Activated CD8-positive, alpha-beta memory T cell treated with anti-CD3 and anti-CD28 coated beads for 1 hour (primary cell): ENCODE measurements around the gene ZC3HAV1.
"Not testable (repeated sequence)": the region's sequence is repeated elsewhere in the genome, so short reads cannot be mapped to it uniquely, and the experiment has no call there.

ENCODE experiments used
- DNase-seq, 2 donors: peaks; one replicate each; pipeline ENCODE4 v3.0.0-alpha.2; 2020; ENCODE audit warnings: low read depth in 1 of 2; ENCODE audit errors: extremely low read depth in 1 of 2

ZC3HAV1 gene

GRCh38 chr7:139055674-139056073 lies 53.8 kb downstream of the ZC3HAV1 start:
- no peak for DNase-seq

- DNase-seq: not testable (repeated sequence)
These were observed 54.9 kb downstream of the ZC3HAV1 start for GRCh38 chr7:139054656-139055055.

GRCh38 chr7:139054101-139054500 lies 55.4 kb downstream of the ZC3HAV1 start:
- no peak for DNase-seq

- DNase-seq: no peak
These were observed 57.9 kb downstream of the ZC3HAV1 start for GRCh38 chr7:139051655-139052054.

GRCh38 chr7:139049936-139050335 lies 59.6 kb downstream of the ZC3HAV1 start:
- DNase-seq: no peak

GRCh38 chr7:139049111-139049510 lies 60.4 kb downstream of the ZC3HAV1 start:
- DNase-seq: no peak

- no peak for DNase-seq
These were observed 61.5 kb downstream of the ZC3HAV1 start for GRCh38 chr7:139047970-139048369.

GRCh38 chr7:139046143-139046542 lies 63.4 kb downstream of the ZC3HAV1 start:
- DNase-seq: no peak

- DNase-seq: no peak
These were observed 64.4 kb downstream of the ZC3HAV1 start for GRCh38 chr7:139044813-139045794.

- peak; percentile 41 to 59 for DNase-seq
These were observed 65.4 kb downstream of the ZC3HAV1 start for GRCh38 chr7:139043823-139044812.

GRCh38 chr7:139041378-139042085 lies 68.0 kb downstream of the ZC3HAV1 start:
- no peak for DNase-seq

GRCh38 chr7:139038691-139039090 lies 70.8 kb downstream of the ZC3HAV1 start:
- no peak for DNase-seq

- DNase-seq: no peak
These were observed 72.6 kb downstream of the ZC3HAV1 start for GRCh38 chr7:139036901-139037300.

- DNase-seq: peak in 1 of 2 donors; percentile 8
These were observed 73.8 kb downstream of the ZC3HAV1 start, which contains the start of gene ZC3HAV1L for GRCh38 chr7:139035586-139036353. Gene ZC3HAV1L (minus strand): TSS chr7:139036042. CDS start chr7:139036017, 25 bp downstream.

- DNase-seq: no peak
These were observed 74.5 kb downstream of the ZC3HAV1 start for GRCh38 chr7:139034855-139035585.

- DNase-seq: no peak
These were observed 75.2 kb downstream of the ZC3HAV1 start for GRCh38 chr7:139034336-139034735.

- no peak for DNase-seq
These were observed 76.0 kb downstream of the ZC3HAV1 start for GRCh38 chr7:139033346-139034114.

- no peak for DNase-seq
These were observed 77.0 kb downstream of the ZC3HAV1 start for GRCh38 chr7:139032473-139032872.
